ENCODE measurements around the gene USP25.
A peak's percentile ranks its signal among the peaks of the same experiment; 100 is the strongest.

USP25 gene

DNA sequence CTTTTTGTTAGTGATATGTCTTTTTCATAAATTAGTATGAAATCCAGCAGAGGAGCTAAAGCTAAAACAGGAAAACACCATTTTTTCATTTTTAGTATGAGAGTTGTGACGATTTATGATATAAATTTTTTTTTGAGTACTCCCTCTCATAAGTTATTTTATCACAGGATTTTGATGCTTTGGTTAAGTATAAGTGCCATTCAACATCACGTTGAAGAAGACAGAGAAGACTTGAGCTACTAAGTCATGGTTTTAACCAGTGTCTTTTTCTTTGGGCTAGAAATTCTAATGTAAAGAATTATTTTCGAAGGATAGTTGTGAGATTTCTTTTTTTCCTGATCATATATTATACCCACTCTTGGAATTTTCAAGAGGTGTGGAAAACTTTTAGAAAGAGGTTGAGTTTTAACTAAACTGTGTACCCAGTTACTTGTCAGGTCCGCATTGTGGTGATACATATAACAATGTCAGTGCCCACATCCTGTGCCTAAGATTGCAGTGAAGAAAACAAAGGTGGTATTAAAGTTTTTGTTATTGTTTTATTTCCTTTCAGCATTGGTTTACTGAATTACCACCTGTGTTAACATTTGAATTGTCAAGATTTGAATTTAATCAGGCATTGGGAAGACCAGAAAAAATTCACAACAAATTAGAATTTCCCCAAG, 93.8 kb downstream of the USP25 start:
- DNase-seq: no peak

GRCh38 chr21:15825700-15826099, 95.9 kb downstream of the USP25 start:
- DNase-seq: no peak

DNA sequence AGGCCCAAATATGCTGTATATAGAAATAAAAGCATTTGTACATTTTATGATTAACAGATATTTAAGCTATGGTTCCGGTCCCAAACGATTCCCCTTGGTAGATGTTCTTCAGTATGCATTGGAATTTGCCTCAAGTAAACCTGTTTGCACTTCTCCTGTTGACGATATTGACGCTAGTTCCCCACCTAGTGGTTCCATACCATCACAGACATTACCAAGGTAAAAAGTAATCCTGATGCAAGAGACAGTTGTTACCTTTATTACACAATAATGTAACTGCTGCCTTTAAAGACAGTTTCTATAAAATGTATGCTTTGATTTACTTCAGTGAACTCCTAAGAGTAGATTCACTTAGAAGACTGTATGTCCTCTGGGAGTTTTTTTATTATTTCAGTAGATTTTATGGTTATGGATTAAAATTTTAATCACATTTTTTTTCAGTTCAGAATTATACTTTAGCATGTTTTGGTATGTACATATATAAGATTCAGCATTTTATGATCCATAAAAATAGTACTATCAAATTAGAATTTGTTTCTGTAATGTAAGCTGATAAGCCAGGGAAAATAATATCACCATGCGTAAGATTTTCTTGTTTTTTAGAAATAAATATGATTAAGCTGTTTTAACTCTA, 96.5 kb downstream of the USP25 start:
- peak; percentile 13 for DNase-seq

- DNase-seq: no peak
Measured at GRCh38 chr21:15826908-15827601, 97.3 kb downstream of the USP25 start.

DNA sequence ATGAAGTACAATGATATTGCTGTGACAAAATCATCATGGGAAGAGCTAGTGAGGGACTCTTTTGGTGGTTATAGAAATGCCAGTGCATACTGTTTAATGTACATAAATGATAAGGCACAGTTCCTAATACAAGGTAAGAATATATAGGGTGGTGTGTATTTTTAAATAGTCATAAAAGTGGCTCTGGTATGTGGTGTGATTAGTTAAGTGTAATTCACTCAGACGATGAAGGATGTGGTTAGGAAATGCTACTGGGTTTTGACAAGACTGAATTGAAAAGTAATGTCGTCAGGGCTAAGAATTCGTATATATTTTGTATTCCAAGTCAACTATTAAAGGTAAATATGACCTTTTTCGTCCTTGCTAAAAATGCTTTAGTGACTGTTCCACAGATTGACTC, 101.7 kb downstream of the USP25 start:
- DNase-seq: no peak

DNA sequence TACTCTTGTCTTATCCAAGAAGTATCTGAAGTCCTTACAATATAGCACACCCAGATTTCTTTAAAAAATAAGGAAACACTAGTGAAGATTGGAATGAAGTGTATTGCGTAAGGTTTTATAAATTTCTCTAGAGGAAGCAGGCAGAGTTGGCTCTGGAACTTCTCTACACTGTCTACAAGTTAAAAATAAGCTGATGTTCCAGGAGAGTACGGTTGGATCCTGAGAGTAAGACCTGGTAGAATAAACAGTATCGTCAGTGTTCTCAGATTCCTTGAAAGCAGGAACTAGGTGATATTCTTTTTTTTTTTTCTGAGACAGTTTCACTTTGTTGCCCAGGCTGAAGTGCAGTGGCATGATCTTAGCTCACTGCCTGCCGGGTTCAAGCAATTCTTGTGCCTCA, 107.9 kb downstream of the USP25 start:
- DNase-seq: no peak

DNA sequence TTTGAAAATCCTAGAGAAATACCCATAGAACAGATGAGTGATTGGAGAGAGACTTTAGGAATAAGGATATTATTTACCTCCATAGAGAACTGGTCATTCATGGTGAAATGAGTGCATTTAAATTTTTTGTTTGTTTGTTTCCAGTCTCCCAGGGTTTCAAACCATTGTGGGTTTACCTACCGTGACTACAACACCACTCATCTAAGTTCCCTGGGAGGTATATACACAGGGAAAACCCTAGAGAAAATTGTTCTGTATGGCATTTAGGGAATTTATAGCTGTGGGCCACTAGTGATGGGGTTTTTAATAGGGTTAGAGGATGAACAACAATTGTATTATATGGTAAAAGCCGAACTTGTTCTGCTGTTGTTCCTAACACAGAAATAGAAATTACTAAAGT, 109.2 kb downstream of the USP25 start:
- DNase-seq: no peak

- DNase-seq: no peak
Measured at GRCh38 chr21:15839601-15840000, 109.8 kb downstream of the USP25 start.

- DNase-seq: no peak
Measured at GRCh38 chr21:15840406-15840805, 110.6 kb downstream of the USP25 start.

DNA sequence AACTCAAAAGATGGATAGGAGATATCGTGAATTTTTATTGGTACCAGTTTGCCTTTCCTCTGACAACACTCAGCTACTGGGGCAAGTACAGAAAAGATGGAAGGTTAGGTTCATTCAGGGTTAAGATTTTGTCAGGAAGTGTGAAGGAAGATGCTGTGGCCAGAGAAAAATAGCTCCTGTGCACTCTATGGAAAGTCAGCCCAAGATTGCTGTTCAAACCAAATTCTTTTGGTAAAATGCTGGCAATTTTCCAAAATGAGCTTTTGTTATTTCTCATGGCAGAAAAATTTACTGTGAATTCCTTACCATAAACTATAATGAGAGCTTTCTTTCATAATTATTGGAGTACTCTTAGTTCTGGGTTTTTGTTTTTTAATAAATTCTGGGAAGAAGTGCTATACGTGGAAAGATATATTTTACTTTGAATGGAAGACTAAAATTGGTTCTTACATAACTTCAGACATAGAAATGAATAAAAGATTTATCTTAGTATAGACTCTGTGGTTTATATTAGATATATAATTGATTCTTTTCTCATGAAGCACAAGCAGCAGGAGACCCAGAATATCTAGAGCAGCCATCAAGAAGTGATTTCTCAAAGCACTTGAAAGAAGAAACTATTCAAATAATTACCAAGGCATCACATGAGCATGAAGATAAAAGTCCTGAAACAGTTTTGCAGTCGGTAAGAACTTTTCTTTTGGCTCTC, 112.2 kb downstream of the USP25 start:
- DNase-seq: no peak

DNA sequence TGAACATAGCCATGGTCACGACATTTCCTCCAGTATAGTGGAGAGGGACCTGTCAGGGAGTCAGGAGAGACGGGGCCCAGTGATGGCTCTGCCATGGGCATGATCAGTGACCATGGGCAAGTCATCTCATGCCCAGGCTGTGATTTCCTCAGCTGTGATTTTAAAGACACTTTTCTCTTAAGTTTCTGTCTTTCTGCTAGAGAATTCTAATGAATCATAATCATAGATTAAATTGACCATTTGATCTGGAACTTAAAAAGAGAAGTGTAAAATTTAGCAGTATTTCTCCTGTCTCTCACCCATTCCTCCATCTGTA, 112.7 kb downstream of the USP25 start:
- DNase-seq: no peak

DNA sequence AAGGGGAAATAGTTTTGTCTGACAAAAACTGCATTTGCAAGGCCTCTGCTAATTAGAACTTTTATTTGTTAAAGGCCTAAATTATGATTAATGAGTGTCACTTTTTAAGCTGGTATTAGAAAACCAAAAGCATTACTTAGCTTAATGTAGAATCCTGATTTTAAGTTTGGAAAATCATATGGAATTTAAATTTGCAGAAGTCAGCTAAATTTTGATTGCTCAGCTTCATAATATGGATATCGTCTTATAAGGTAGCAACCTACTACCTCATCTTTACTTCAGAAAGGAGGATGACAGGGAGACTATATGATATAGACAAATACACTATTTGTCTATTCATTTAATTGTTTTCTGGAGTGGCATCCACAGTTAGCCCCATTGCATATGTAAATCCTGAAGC, 114.0 kb downstream of the USP25 start:
- DNase-seq: no peak

- DNase-seq: no peak
Measured at GRCh38 chr21:15848634-15849560, 119.1 kb downstream of the USP25 start.

DNA sequence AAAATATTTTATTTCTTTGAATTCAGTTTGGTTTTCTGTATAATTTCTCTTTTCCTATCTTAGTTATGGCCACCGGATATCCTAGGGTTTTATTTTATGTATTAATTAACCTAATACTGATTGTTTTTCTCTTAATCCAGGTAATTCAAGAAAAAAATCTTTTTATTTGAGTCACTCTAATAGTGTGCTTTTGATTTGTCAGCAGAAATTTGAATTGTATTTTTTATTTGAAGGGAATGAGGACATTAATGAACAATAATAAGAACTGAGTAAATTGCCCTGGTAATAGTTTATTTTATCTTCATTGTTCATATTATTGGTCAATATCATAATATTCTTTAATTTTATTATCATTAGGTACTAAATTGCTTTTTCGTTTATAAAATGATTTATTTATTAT, 120.1 kb downstream of the USP25 start:
- no peak for DNase-seq

- DNase-seq: no peak
Measured at GRCh38 chr21:15850645-15851044, 120.9 kb downstream of the USP25 start.

GRCh38 chr21:15852146-15852545, 122.4 kb downstream of the USP25 start:
- DNase-seq: no peak

GRCh38 chr21:15853126-15853525, 123.3 kb downstream of the USP25 start:
- DNase-seq: no peak

DNA sequence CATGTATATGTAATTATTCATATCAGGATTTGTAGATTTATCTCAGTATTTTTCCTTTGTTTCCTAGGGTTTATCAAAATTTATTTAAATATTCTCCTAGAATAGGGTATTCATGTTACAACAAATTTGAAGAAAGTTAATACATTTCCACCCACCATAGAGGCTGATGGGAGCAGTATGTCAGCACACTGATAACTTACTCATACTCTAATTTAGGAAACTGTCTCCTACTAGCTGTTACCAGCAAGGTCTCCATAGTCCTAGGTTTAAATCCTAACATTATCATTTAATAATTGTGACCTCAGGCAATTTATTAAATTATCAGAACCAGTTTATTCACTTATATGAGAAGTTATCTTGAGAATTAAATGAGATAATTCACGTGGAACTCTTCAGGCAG, 127.0 kb downstream of the USP25 start:
- DNase-seq: no peak

DNA sequence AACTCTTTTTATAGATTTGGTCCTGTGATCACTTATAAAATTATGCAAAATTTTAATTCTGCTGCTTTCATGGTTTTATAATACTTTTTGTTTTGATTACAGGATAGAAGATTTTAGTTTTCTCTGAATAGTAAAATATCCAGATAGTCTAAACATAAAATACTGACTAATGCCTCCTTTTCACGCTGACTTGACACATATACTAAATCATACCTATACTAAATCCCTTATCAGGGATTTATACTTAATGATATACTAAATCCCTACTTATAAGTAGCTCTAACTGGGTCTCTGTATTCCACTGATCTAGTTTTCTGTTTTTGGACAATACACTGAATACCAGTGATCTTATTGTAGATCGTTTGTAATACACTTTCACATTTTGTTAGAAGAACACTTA, 128.0 kb downstream of the USP25 start:
- no peak for DNase-seq

DNA sequence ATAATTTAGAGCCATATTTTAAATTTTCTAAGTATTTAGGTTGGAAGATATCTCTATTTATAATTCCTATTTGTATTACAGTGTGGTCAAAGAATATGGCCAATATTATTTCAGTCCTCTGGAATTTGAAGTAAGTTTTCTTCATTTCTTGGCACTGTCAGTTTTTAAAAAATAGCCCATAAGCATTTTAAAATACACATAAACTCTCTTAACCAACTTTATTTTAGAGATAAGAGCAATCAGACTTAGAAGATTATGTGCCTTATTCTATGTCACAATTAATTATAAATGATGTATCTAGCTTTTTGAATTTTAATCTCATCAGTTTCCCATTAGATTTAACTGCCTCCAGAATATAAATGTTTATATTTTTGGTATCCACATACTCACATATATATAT, 130.8 kb downstream of the USP25 start:
- DNase-seq: no peak

DNA sequence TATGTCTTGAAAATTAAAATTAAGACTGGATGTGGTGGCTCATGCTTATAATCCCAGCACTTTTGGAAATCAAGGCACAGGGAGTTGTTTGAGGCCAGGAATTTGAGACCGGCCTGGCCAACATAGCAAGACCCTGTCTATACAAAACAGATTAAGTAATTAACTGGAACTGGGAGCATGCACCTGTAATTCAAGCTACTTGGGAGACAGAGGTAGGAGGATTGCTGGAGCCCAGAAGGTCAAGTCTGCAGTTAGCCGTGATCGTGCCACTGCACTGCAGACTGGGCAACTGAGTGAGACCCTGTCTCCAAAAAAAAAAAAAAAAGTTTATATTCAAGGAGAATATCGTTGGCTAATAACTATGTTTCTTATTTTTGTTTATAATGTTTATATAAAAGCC, 139.2 kb downstream of the USP25 start:
- no peak for DNase-seq

DNA sequence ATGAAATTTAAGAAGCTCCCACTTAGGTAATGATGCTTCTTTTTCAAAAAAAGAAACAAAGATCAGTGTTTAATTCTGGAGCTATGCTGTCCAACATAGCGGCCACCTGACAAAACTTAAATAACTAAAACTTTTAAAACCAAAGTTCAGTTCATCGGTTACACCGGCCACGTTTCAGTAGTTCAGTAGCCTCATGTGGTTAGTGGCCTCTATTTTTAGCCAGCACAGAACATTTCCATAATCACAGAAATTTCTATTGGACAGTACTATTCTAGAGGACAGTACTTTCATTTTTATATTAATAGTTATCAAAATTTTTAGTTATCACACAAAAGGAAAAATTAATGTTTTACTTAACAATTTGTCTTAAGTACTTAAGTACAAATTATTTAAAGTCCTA, 141.0 kb downstream of the USP25 start:
- DNase-seq: no peak

DNA sequence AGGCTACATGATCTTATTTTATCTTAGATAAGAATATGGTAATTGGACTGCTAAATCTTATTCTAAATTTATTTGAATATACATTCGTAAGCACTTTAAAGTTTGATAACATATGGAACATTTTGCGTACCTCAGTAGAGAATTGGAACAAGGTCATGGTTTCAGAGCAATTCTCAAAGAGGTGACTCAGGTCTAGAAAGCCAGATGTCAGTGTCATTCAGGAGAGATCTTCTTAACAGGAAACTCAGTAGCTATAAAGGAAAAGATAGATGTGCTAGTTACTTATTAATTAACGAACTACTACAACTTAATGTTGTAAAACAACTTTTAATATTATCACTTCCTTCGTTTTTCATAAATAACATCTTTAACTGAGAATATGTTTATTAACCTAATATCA, 142.5 kb downstream of the USP25 start:
- DNase-seq: no peak

Measured in activated CD4-positive, alpha-beta T cell treated with anti-CD3 and anti-CD28 coated beads for 48 hours (primary cell).